NOMO-1 treated with DMSO at 0.1 percent for 48 hours (cell line): Measurements from ENCODE around the gene RASSF5.
"Not testable (repeated sequence)": the region's sequence is repeated elsewhere in the genome, so short reads cannot be mapped to it uniquely, and the experiment has no call there.

Experiments
- DNase-seq: peaks from one replicate; lab custom pipeline; 2025; ENCODE audit not compliant: unreplicated experiment; lab: John Stamatoyannopoulos, UW

RASSF5 gene

GRCh38 chr1:206476591-206476990, 30.7 kb upstream of the RASSF5 start:
- DNase-seq: no peak

GRCh38 chr1:206477110-206477509, 30.2 kb upstream of the RASSF5 start:
- DNase-seq: no peak

- no peak for DNase-seq
Observed at GRCh38 chr1:206477581-206478380, 29.6 kb upstream of the RASSF5 start.

GRCh38 chr1:206478746-206479145, 28.6 kb upstream of the RASSF5 start:
- DNase-seq: no peak

GRCh38 chr1:206479183-206480125, 27.9 kb upstream of the RASSF5 start:
- peak; percentile 62 for DNase-seq

- DNase-seq: no peak
Observed at GRCh38 chr1:206480211-206480610, 27.1 kb upstream of the RASSF5 start.

GRCh38 chr1:206482611-206483010, 24.7 kb upstream of the RASSF5 start:
- DNase-seq: no peak

GRCh38 chr1:206483864-206484263, 23.5 kb upstream of the RASSF5 start:
- not testable (repeated sequence) for DNase-seq

GRCh38 chr1:206484901-206485300, 22.4 kb upstream of the RASSF5 start:
- DNase-seq: no peak

GRCh38 chr1:206486995-206487788, 20.1 kb upstream of the RASSF5 start:
- DNase-seq: peak; percentile 13

- DNase-seq: no peak
Observed at GRCh38 chr1:206487970-206488369, 19.4 kb upstream of the RASSF5 start.

GRCh38 chr1:206488466-206488865, 18.9 kb upstream of the RASSF5 start:
- DNase-seq: no peak

GRCh38 chr1:206489980-206490770, 17.2 kb upstream of the RASSF5 start:
- peak; percentile 47 for DNase-seq

GRCh38 chr1:206490771-206491405, 16.4 kb upstream of the RASSF5 start:
- no peak for DNase-seq

GRCh38 chr1:206491616-206492015, 15.7 kb upstream of the RASSF5 start:
- DNase-seq: no peak

- DNase-seq: no peak
Observed at GRCh38 chr1:206492589-206492988, 14.7 kb upstream of the RASSF5 start.

GRCh38 chr1:206493279-206493678, 14.1 kb upstream of the RASSF5 start:
- no peak for DNase-seq

GRCh38 chr1:206495011-206495461, 12.3 kb upstream of the RASSF5 start:
- no peak for DNase-seq

- peak; percentile 47 for DNase-seq
Observed at GRCh38 chr1:206495493-206496046, 11.8 kb upstream of the RASSF5 start.
